WTC11 (cell line): ENCODE measurements around the gene GPR68.

Experiments used
- ARID4B ChIP-seq: sonication (generic); formaldehyde crosslinking; IDR thresholded peaks from 2 replicates; pipeline ENCODE4 v1.8.0; 2023; ENCODE audit warnings: missing genetic modification reagents, mild to moderate bottlenecking, borderline replicate concordance
- ATF1 ChIP-seq: sonication (generic); formaldehyde crosslinking; IDR thresholded peaks from 2 replicates; pipeline ENCODE4 v1.8.1; 2023; ENCODE audit warnings: mild to moderate bottlenecking, moderate library complexity, missing genetic modification reagents
- ETV6 ChIP-seq: sonication (generic); formaldehyde crosslinking; IDR thresholded peaks from 2 replicates; pipeline ENCODE4 v1.8.1; 2022; ENCODE audit warnings: mild to moderate bottlenecking, missing genetic modification reagents
- FOXJ3 ChIP-seq: sonication (generic); formaldehyde crosslinking; IDR thresholded peaks from 2 replicates; pipeline ENCODE4 v1.9.0; 2021; ENCODE audit warnings: missing genetic modification reagents, mild to moderate bottlenecking, borderline replicate concordance
- IRF1 ChIP-seq: sonication (generic); formaldehyde crosslinking; IDR thresholded peaks from 2 replicates; pipeline ENCODE4 v1.8.0; 2023; ENCODE audit warnings: missing genetic modification reagents
- IRF2 ChIP-seq: sonication (generic); formaldehyde crosslinking; IDR thresholded peaks from 2 replicates; pipeline ENCODE4 v1.8.0; 2022; ENCODE audit warnings: low read depth, missing genetic modification reagents, borderline replicate concordance
- NFYB ChIP-seq: sonication (generic); formaldehyde crosslinking; conservative IDR thresholded peaks from 2 replicates; pipeline ENCODE4 v1.8.0; 2022; ENCODE audit warnings: low read depth, missing genetic modification reagents
- TF ChIP-seq, protein P1 (sequence below): fragments of 200-600 bp; IDR thresholded peaks from 2 replicates; pipeline ENCODE4 v1.8.0; 2022; ENCODE audit warnings: antibody characterized with exemption
- TF ChIP-seq, protein P2 (sequence below): sonication (generic); formaldehyde crosslinking; conservative IDR thresholded peaks from 2 replicates; pipeline ENCODE4 v1.8.1; 2023; ENCODE audit warnings: mild to moderate bottlenecking, low read depth, missing genetic modification reagents, moderate library complexity

DNA sequence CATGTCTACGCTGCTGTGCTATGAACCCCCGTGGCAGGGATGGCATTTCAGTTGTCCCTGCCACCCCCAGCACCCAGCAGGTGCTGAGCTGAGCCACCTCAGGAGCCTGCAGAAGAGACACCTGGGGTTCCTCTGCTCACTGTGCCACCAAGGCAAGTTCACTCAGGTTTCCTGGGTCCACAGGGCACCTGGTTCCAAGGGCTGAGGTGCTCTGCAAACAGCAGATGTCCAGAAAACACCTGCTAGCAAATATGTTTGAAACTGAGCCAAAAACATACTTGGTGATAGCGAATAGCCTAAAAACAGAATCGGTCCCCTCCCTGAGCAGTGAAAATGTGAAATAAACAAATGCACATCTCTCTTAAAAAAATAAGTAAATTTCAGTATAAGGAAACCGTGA lies 35.6 kb upstream of the GPR68 start:
- no peak for TF ChIP-seq FOXJ3 (CRISPR knock-in tag)
- TF ChIP-seq, protein P1, sequence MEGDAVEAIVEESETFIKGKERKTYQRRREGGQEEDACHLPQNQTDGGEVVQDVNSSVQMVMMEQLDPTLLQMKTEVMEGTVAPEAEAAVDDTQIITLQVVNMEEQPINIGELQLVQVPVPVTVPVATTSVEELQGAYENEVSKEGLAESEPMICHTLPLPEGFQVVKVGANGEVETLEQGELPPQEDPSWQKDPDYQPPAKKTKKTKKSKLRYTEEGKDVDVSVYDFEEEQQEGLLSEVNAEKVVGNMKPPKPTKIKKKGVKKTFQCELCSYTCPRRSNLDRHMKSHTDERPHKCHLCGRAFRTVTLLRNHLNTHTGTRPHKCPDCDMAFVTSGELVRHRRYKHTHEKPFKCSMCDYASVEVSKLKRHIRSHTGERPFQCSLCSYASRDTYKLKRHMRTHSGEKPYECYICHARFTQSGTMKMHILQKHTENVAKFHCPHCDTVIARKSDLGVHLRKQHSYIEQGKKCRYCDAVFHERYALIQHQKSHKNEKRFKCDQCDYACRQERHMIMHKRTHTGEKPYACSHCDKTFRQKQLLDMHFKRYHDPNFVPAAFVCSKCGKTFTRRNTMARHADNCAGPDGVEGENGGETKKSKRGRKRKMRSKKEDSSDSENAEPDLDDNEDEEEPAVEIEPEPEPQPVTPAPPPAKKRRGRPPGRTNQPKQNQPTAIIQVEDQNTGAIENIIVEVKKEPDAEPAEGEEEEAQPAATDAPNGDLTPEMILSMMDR = no peak
- TF ChIP-seq IRF2 (CRISPR knock-in tag) = no peak
- TF ChIP-seq, protein P2, sequence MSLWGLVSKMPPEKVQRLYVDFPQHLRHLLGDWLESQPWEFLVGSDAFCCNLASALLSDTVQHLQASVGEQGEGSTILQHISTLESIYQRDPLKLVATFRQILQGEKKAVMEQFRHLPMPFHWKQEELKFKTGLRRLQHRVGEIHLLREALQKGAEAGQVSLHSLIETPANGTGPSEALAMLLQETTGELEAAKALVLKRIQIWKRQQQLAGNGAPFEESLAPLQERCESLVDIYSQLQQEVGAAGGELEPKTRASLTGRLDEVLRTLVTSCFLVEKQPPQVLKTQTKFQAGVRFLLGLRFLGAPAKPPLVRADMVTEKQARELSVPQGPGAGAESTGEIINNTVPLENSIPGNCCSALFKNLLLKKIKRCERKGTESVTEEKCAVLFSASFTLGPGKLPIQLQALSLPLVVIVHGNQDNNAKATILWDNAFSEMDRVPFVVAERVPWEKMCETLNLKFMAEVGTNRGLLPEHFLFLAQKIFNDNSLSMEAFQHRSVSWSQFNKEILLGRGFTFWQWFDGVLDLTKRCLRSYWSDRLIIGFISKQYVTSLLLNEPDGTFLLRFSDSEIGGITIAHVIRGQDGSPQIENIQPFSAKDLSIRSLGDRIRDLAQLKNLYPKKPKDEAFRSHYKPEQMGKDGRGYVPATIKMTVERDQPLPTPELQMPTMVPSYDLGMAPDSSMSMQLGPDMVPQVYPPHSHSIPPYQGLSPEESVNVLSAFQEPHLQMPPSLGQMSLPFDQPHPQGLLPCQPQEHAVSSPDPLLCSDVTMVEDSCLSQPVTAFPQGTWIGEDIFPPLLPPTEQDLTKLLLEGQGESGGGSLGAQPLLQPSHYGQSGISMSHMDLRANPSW (CRISPR knock-in tag) = no peak
- TF ChIP-seq ARID4B (CRISPR knock-in tag) = no peak
- TF ChIP-seq IRF1 (CRISPR knock-in tag) = no peak
- TF ChIP-seq NFYB (CRISPR knock-in tag) = no peak
- TF ChIP-seq ETV6 (CRISPR knock-in tag) = no peak
- TF ChIP-seq ATF1 (CRISPR knock-in tag) = no peak
